ENCODE results near the gene COG5.

The COG5 gene

DNA sequence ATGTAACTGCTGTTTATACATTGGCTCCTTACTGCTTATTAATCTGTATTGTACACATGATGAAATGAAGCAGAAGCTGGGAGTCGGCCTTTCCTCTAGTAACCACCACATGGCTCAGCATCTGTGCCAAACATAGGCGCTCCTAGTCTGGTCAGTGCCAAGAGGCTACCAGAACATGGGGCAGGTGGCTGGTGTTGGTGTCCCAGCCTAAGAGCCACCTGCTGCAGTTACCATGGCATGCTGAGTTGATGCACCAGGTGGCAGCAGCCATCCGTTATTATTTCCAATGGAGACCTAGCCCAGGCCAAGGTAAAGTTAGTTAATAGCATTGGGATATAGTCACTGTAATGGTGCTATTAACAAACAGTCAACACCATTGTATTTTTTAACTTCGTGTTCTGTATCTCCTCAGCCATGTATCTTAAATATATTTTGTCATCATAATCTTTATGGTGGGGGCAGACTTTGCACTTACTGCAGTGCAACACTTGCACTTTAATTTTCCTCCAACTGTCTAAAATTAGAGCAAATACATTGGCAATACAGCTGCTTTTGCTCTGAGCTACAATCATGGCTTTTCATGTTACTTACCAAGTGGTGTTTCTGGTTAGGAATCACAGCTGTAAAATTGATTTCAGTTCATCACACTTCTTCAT lies 361.8 kb downstream of the COG5 start:
- Histone ChIP-seq H3K4me1 (no peaks in the 10 kb centered on the region), H3K9me3 (no peaks in the 10 kb centered on the region), H3K36me3 (replicated peaks) (peaks cover 4% of the 10 kb centered on the region), H3K27me3 (ENCODE audit: low read depth) (no peaks in the 10 kb centered on the region), H3K4me3 (no peak overlapping the region)
- DNase-seq (ENCODE audit: low spot score in 2 of 2): peak in 1 of 2 experiments; percentile 63
- in situ Hi-C loops (cut with MboI; ENCODE audit: low sequenced_read_pairs): no loop called here

DNA sequence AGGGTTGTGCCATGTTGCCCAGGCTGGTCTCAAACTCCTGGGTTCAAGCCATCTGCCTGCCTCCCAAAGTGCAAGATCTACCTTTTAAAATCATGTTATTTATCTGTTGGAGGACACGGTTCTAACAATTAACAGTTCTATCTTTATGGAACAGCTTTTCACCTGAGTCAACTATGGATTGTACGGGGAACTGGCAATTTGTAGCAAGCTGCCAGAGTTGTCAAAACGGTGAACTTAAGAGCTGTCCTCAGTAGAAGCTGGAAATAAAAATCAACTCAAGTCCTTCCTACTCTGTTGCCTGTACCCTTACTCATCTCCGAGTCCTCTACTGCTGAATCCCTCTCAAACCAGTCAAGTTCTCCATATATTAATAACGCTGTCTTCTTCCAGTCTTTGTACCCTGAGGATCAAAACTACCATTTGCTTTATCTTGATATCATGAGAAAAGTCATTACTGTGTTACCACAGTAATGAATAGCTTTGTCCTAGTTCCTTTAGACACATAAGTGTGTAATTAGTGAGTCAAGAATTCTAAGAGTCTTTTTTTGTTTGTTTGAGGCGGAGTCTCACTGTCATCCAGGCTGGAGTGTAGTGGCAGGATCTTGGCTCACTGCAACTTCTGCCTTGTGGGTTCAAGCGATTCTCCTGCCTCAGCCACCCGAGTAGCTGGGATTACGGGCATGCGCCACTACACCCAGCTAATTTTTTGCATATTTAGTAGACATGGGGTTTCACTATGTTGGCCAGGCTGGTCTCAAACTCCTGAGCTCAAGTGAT lies 366.7 kb downstream of the COG5 start:
- Histone ChIP-seq H3K4me1 (peaks cover 11% of the 10 kb centered on the region), H3K9me3 (no peaks in the 10 kb centered on the region), H3K4me3 (no peak overlapping the region), H3K36me3 (replicated peaks) (peaks cover 2% of the 10 kb centered on the region), H3K27me3 (ENCODE audit: low read depth) (no peaks in the 10 kb centered on the region)
- in situ Hi-C loops (cut with MboI; ENCODE audit: low sequenced_read_pairs): loop anchor here (25.0 kb wide), 2 partner anchors 540 to 665 kb away; partner anchors contain the start of gene CBLL1
- DNase-seq (ENCODE audit: low spot score in 2 of 2): no peak

DNA sequence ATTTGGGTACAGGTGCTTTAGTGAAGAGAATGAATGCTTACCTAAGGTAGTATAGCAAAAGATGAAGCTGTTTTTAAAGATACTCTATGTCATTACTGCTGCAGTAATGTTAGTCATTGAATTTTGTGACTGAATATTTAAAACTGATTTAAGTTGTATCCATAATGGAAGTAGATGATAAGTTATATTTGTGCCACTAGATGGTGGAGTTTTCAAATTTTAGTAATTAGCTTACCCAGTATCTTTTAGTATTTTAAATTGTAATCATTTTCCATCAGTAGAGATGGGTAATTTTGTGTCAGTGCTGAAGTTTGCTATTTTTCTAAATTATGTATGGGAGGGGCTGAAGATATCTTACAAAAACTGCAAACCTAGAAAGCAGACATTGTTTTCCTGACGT lies 369.7 kb downstream of the COG5 start:
- no peak overlapping the region for H3K4me3 ChIP-seq
- H3K9me3 ChIP-seq: no peaks in the 10 kb centered on the region
- in situ Hi-C loops (cut with MboI; ENCODE audit: low sequenced_read_pairs): loop anchor here (25.0 kb wide), 2 partner anchors 543 to 668 kb away; partner anchors contain the start of gene CBLL1
- no peak for DNase-seq (ENCODE audit: low spot score in 2 of 2)
- no peaks in the 10 kb centered on the region; the same call in 1 of the 2 replicates for H3K36me3 ChIP-seq (replicated peaks)
- H3K4me1 ChIP-seq: peaks cover 11% of the 10 kb centered on the region
- no peaks in the 10 kb centered on the region for H3K27me3 ChIP-seq (ENCODE audit: low read depth)

DNA sequence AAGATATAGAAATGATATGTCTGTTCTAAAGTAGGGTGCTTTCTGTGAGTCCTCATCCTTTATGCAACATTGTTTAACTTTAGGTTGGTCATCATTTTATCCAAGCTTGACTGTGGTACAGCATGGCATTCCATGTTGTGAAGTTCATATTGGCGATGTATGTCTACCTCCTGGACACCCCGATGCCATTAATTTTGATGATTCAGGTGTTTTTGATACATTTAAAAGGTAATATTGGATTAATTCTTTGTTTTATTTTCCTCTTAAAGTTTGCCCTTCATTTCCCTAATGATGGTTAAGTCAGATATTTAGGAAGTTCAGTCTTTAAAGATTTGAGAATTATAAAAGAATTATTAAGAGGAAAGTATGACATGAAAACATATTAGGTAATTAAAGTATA lies 373.6 kb downstream of the COG5 start:
- H3K4me1 ChIP-seq: peaks cover 8% of the 10 kb centered on the region
- in situ Hi-C loops (cut with MboI; ENCODE audit: low sequenced_read_pairs): loop anchor here (25.0 kb wide), 2 partner anchors 547 to 672 kb away; partner anchors contain the start of gene CBLL1
- no peak for DNase-seq (ENCODE audit: low spot score in 2 of 2)
- no peaks in the 10 kb centered on the region for H3K27me3 ChIP-seq (ENCODE audit: low read depth)
- no peaks in the 10 kb centered on the region for H3K9me3 ChIP-seq
- H3K4me3 ChIP-seq: no peak overlapping the region
- peaks cover 10% of the 10 kb centered on the region; the same call in 1 of the 2 replicates for H3K36me3 ChIP-seq (replicated peaks)

DNA sequence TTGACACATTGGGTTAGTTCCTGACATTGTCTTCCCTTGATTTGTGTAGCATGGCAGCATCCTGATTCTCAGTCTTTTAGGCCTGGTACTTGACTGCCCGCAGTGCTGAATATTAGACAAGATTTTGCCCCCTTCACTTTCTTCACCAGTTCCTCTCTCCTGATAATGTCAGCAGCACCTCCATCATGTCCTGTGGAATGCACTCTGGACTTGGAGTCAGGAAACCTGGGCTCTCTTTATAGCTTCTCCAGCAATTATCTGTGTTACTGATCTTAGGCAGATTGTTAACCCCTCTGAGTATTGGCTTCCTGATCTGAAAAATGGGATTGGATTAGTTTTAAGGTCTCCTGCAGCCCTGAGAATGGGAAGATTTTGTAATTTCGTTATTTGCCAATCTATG lies 375.9 kb downstream of the COG5 start:
- in situ Hi-C loops (cut with MboI; ENCODE audit: low sequenced_read_pairs): loop anchor here (25.0 kb wide), 2 partner anchors 550 to 675 kb away; partner anchors contain the start of gene CBLL1
- Histone ChIP-seq H3K4me1 (no peaks in the 10 kb centered on the region), H3K4me3 (no peak overlapping the region), H3K36me3 (replicated peaks) (peaks cover 15% of the 10 kb centered on the region), H3K9me3 (no peaks in the 10 kb centered on the region), H3K27me3 (ENCODE audit: low read depth) (no peaks in the 10 kb centered on the region)
- no peak for DNase-seq (ENCODE audit: low spot score in 2 of 2)

DNA sequence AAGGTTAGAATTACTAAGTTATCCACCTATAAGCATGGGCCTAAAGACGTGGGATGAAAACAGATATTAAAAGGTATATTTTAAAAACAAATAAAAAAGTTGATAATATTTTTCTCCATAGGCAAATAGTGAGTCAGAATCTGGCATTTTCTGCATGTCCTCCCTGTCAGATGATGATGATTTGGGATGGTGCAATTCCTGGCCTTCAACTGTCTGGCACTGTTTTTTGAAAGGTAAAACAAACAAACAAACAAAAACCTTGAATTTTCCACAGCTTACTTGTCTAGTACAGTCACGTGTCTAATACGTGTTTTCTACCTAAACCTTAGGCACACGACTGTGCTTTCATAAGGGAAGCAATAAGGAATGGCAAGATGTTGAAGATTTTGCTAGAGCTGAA lies 377.5 kb downstream of the COG5 start:
- H3K27me3 ChIP-seq (ENCODE audit: low read depth): no peaks in the 10 kb centered on the region
- H3K9me3 ChIP-seq: no peaks in the 10 kb centered on the region
- in situ Hi-C loops (cut with MboI; ENCODE audit: low sequenced_read_pairs): loop anchor here (25.0 kb wide), 2 partner anchors 551 to 676 kb away; partner anchors contain the start of gene CBLL1
- no peak for DNase-seq (ENCODE audit: low spot score in 2 of 2)
- no peak overlapping the region for H3K4me3 ChIP-seq
- peaks cover 15% of the 10 kb centered on the region for H3K36me3 ChIP-seq (replicated peaks)
- no peaks in the 10 kb centered on the region for H3K4me1 ChIP-seq

DNA sequence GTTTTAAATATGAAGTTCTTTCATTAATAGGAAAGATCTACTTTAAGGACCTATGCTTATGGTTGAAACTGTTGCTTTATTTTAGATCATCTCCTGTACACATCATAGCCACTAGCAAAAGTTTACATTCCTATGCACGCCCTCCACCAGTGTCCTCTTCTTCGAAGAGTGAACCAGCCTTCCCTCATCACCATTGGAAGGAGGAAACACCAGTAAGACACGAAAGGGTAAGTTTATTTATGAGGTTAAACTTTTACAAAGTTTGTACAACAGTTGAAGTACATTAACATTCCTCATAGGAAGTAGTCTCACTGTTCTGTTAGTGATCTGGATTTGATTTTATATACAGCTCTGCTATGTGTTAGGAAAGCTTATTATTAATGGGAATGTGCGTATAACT lies 378.0 kb downstream of the COG5 start:
- in situ Hi-C loops (cut with MboI; ENCODE audit: low sequenced_read_pairs): loop anchor here (25.0 kb wide), 2 partner anchors 552 to 677 kb away; partner anchors contain the start of gene CBLL1

DNA sequence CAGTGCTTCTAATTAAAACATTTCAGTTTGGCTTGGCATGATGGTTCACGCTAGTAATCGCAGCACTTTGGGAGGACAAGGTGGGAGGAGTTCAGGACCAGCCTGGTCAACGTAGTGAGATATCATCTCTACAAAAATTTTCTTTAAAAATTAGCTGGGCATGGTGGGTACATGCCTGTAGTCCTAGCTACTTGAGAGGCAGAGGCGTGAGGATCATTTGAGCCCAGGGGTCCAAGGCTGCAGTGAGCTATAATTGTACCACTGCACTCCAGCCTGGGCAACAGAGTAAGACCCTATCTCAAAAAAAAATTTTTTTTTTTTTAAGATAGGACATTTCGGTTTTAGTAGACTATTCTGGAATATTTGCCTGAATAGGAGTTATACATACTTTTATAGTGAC lies 382.5 kb downstream of the COG5 start:
- H3K36me3 ChIP-seq (replicated peaks): peaks cover 5% of the 10 kb centered on the region
- no peak overlapping the region for H3K4me3 ChIP-seq
- no peaks in the 10 kb centered on the region for H3K27me3 ChIP-seq (ENCODE audit: low read depth)
- in situ Hi-C loops (cut with MboI; ENCODE audit: low sequenced_read_pairs): loop anchor here (25.0 kb wide), 2 partner anchors 556 to 681 kb away; partner anchors contain the start of gene CBLL1
- peaks cover 3% of the 10 kb centered on the region; the same call in 1 of the 2 replicates for H3K4me1 ChIP-seq
- H3K9me3 ChIP-seq: no peaks in the 10 kb centered on the region
- no peak for DNase-seq (ENCODE audit: low spot score in 2 of 2)

More for the DNA sequence above, 378.0 kb downstream of the COG5 start:
- Histone ChIP-seq H3K4me1 (no peaks in the 10 kb centered on the region), H3K27me3 (ENCODE audit: low read depth) (no peaks in the 10 kb centered on the region), H3K9me3 (no peaks in the 10 kb centered on the region), H3K4me3 (no peak overlapping the region), H3K36me3 (replicated peaks) (peaks cover 15% of the 10 kb centered on the region)
- no peak for DNase-seq (ENCODE audit: low spot score in 2 of 2)

DNA sequence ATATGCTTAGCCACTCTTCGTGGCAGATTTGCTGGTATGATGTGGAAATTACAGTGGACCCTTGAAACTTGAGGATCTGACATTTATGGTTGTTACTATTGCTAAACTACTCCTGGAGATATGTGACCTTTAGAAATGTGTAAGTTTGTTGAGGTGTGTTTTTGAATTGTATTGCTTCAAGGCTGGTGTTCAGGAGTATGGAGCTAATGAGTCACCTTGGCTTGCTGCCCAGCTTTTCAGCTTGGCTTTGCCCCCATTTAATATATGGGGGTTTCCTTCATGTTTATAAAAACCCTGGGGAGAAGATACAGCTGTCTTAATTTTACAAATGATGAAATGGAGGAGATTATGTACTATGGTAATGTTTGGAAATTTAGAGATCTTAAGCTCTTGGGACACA lies 383.3 kb downstream of the COG5 start:
- in situ Hi-C loops (cut with MboI; ENCODE audit: low sequenced_read_pairs): loop anchor here (25.0 kb wide), 2 partner anchors 557 to 682 kb away; partner anchors contain the start of gene CBLL1
- Histone ChIP-seq H3K36me3 (replicated peaks) (peaks cover 5% of the 10 kb centered on the region), H3K9me3 (no peaks in the 10 kb centered on the region), H3K4me3 (no peak overlapping the region), H3K27me3 (ENCODE audit: low read depth) (no peaks in the 10 kb centered on the region), H3K4me1 (peaks cover 3% of the 10 kb centered on the region; the same call in 1 of the 2 replicates)
- no peak for DNase-seq (ENCODE audit: low spot score in 2 of 2)

DNA sequence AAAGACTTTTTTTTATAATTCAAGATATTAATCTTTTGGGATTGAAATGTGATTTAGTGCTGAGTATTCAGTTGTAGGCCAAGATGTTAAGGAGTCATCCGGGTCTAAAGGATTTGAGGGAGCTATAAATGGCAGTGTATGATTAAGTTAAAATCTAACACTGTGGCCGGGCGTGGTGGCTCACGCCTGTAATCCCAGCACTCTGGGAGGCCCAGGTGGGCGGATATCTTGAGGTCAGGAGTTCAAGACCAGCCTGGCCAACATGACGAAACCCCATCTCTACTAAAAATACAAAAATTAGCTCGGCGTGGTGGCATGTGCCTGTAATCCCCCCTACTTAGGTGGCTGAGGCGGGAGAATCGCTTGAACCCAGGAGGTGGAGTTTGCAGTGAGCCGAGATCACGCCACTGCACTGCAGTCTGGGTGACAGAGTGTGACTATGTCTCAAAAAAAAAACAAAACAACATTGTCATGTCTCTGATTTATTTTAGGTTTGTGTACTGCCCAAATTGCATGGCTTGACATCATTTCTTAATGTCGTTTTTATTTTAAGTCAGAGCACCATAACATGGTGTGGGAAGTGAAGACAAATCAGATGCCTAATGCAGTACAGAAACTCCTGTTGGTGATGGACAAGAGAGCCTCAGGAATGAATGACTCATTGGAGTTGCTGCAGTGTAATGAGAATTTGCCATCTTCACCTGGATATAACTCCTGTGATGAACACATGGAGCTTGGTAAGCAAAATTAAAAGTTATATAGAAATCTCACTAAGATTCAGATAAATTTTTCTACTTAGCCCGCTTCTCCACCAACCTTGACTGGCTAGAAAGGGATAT lies 384.2 kb downstream of the COG5 start:
- Histone ChIP-seq H3K4me3 (no peak overlapping the region), H3K9me3 (no peaks in the 10 kb centered on the region), H3K27me3 (ENCODE audit: low read depth) (no peaks in the 10 kb centered on the region), H3K4me1 (peaks cover 3% of the 10 kb centered on the region; the same call in 1 of the 2 replicates), H3K36me3 (replicated peaks) (peaks cover 5% of the 10 kb centered on the region)
- in situ Hi-C loops (cut with MboI; ENCODE audit: low sequenced_read_pairs): loop anchor here (25.0 kb wide), 2 partner anchors 558 to 683 kb away; partner anchors contain the start of gene CBLL1
- no peak for DNase-seq (ENCODE audit: low spot score in 2 of 2)

DNA sequence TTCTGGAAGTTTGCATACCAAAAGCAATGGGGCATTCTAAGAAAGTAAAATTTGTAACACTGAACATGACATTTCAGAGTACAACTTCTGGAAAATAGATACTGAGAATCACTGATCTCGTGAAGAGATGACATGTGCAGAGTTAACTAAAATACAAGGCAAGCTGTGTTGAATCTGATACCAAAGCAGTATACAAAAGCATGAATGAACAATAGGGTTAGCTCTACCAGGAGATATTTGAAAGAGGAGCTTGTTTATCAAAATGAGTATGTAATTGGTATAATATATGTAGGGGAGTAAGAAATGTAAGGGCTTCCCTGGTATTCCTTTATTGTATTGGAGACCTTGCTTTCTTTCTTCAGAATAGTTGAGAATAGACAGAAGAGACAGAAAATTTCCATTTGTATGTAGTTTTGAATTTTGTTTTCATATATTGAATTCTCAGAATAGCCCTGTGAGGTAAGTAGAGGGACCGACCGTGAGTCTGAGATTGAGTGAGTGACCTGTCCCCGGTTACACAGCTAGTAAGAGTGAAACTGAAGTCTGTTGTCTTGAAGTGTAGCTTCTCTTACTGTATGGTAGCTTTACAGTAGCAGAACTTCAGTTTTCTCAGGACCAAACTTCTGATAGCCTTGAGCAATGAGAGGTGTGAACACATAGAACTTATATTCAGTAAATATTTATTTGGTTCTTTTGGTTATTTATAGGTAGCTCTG lies 389.9 kb downstream of the COG5 start:
- Histone ChIP-seq H3K27me3 (ENCODE audit: low read depth) (no peaks in the 10 kb centered on the region), H3K4me3 (no peak overlapping the region), H3K36me3 (replicated peaks) (no peaks in the 10 kb centered on the region), H3K9me3 (no peaks in the 10 kb centered on the region), H3K4me1 (peaks cover 14% of the 10 kb centered on the region)
- in situ Hi-C loops (cut with MboI; ENCODE audit: low sequenced_read_pairs): no loop called here
- no peak for DNase-seq (ENCODE audit: low spot score in 2 of 2)

DNA sequence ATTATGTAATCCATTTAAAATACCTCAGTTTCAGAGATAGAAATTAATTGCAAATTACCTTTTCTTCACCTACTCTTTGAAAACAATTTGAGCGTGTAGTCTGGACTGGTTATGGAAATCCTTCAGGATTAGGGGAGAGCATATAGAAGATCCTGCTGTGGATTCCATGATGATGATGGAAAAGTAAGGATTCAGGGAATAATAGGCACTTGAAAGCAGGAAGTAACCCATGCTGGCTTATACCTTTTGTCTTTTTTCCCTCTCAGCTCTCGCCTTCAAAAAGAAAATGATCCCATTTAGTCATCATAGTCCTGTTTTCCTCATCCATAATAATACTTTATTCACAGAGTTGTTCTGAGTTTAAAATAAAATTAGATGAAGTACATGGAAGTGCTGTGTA lies 390.5 kb downstream of the COG5 start:
- no peaks in the 10 kb centered on the region for H3K9me3 ChIP-seq
- peaks cover 14% of the 10 kb centered on the region for H3K4me1 ChIP-seq
- no peaks in the 10 kb centered on the region for H3K27me3 ChIP-seq (ENCODE audit: low read depth)
- in situ Hi-C loops (cut with MboI; ENCODE audit: low sequenced_read_pairs): no loop called here
- no peak overlapping the region for H3K4me3 ChIP-seq
- no peaks in the 10 kb centered on the region for H3K36me3 ChIP-seq (replicated peaks)
- peak in 1 of 2 experiments; percentile 25 for DNase-seq (ENCODE audit: low spot score in 2 of 2)

Data from HAP-1 (cell line).